ENCODE results near the gene CHCHD3. TPM values are rescaled to one million over a fixed set of nuclear protein-coding genes. Genes with fewer than 3 reads are reported as not detected.
A peak's percentile ranks its signal among the peaks of the same experiment; 100 is the strongest.

CHCHD3 gene
- total and polyA plus RNA-seq, 9 of the 15 experiments (the other 6 are each of a cell fraction or from before 2014, with no cell fraction given), result 66.2 to 279 (median 204) TPM

- WGBS (ENCODE audit: insufficient coverage, low coverage, missing lambda C conversion rate), result 94% methylated on average over 3 of the region's 3 CpGs
- no peak for FAIRE-seq
- Histone ChIP-seq H3K9me1 (ENCODE audit: control insufficient read depth, insufficient read depth, low read length) (no peaks in the 10 kb centered on the region), H3K36me3 (ENCODE audit: control insufficient read depth, insufficient read depth, low read length) (peaks cover 48% of the 10 kb centered on the region), H3K27me3 (ENCODE audit: control insufficient read depth in 2 of 2, insufficient read depth in 2 of 2, low read length in 2 of 2) (no peaks in the 10 kb centered on the region), H3K4me3 (no peak overlapping the region), H3K4me1 (replicated peaks in 1 of 2; ENCODE audit: control insufficient read depth in 2 of 2, insufficient read depth in 2 of 2, low read length in 2 of 2) (no peaks in the 10 kb centered on the region), H3K79me2 (ENCODE audit: control insufficient read depth, insufficient read depth, low read length) (no peaks in the 10 kb centered on the region), H3K27ac (ENCODE audit: extremely low read depth, low read depth, low read length) (no peak overlapping the region), H2AFZ (ENCODE audit: low read depth, low read length) (no peak overlapping the region), H3K9ac (ENCODE audit: insufficient read depth in 1 of 2, low read depth in 2 of 2, low read length in 2 of 2) (no peak overlapping the region; a peak in 1 of 4 replicates), H3K9me3 (replicated peaks; ENCODE audit: control insufficient read depth, insufficient read depth, low read depth, low read length) (no peaks in the 10 kb centered on the region), H4K20me1 (replicated peaks; ENCODE audit: control insufficient read depth, insufficient read depth, low read length) (no peaks in the 10 kb centered on the region), H3K4me2 (ENCODE audit: insufficient read depth, low read length) (no peak overlapping the region)
- in situ Hi-C loops (cut with MboI), result no loop called here
- DNase-seq (ENCODE audit: extremely low read depth in 1 of 4, low spot score in 3 of 4), result no peak
- TF ChIP-seq CBX2 (IDR thresholded peaks at IDR 0.05; ENCODE audit: insufficient read depth, low read length, poor library complexity, severe bottlenecking), result no peak
- TF ChIP-seq ZNF431 (CRISPR knock-in tag; IDR thresholded peaks at IDR 0.05), result no peak
- intact Hi-C loops (cut with micrococcal nuclease), result no loop called here
- no peak for ATAC-seq
- no TSS peak for BruUV-seq (replicated peaks)
- ChIA-PET POLR2A (interaction anchor here (0.7 to 2.0 kb wide), 2 partner anchors 9 to 1051 kb away, joined by 3 to 8 read pairs; no protein-coding TSS in a partner anchor), CTCF (ENCODE audit: low intra/inter-chr PET ratio) (no interaction called here)
Measured at GRCh38 chr7:132797152-132797551, 284.7 kb downstream of the CHCHD3 start.

GRCh38 chr7:132793474-132793873, 288.4 kb downstream of the CHCHD3 start:
- Histone ChIP-seq H3K9me3 (replicated peaks; ENCODE audit: control insufficient read depth, insufficient read depth, low read depth, low read length) (no peaks in the 10 kb centered on the region), H3K9ac (ENCODE audit: insufficient read depth in 1 of 2, low read depth in 2 of 2, low read length in 2 of 2) (no peak overlapping the region), H3K9me1 (ENCODE audit: control insufficient read depth, insufficient read depth, low read length) (no peaks in the 10 kb centered on the region), H3K36me3 (ENCODE audit: control insufficient read depth, insufficient read depth, low read length) (peaks cover 64% of the 10 kb centered on the region), H3K27me3 (ENCODE audit: control insufficient read depth in 2 of 2, insufficient read depth in 2 of 2, low read length in 2 of 2) (no peaks in the 10 kb centered on the region), H4K20me1 (replicated peaks; ENCODE audit: control insufficient read depth, insufficient read depth, low read length) (no peaks in the 10 kb centered on the region), H3K79me2 (ENCODE audit: control insufficient read depth, insufficient read depth, low read length) (no peaks in the 10 kb centered on the region), H2AFZ (ENCODE audit: low read depth, low read length) (no peak overlapping the region), H3K4me1 (replicated peaks in 1 of 2; ENCODE audit: control insufficient read depth in 2 of 2, insufficient read depth in 2 of 2, low read length in 2 of 2) (no peaks in the 10 kb centered on the region), H3K4me3 (no peak overlapping the region), H3K4me2 (ENCODE audit: insufficient read depth, low read length) (no peak overlapping the region), H3K27ac (ENCODE audit: extremely low read depth, low read depth, low read length) (no peak overlapping the region)
- FAIRE-seq (no peak), ATAC-seq (no peak), DNase-seq (ENCODE audit: extremely low read depth in 1 of 4, low spot score in 3 of 4) (no peak)
- POLR2A ChIA-PET, result interaction anchor here (0.6 to 2.5 kb wide), 2 partner anchors 10 to 382 kb away, joined by 3 to 6 read pairs; no protein-coding TSS in a partner anchor
- CTCF ChIA-PET (ENCODE audit: low intra/inter-chr PET ratio), result no interaction called here
- intact Hi-C loops (cut with micrococcal nuclease) (no loop called here), in situ Hi-C loops (cut with MboI) (no loop called here)
- no TSS peak for BruUV-seq (replicated peaks)
- no peak for TF ChIP-seq TFAM (CRISPR knock-in tag; conservative IDR thresholded peaks at IDR 0.05)
- TF ChIP-seq PHF8 (IDR thresholded peaks at IDR 0.05; ENCODE audit: borderline replicate concordance, low read length), result 0 out of 2 replicates have a peak, but pooled peaks have one; percentile 11
- WGBS (ENCODE audit: insufficient coverage, low coverage, missing lambda C conversion rate), result 86% methylated on average over 3 of the region's 3 CpGs

All from K562 (cell line).